ENCODE results near the gene RTN3. TPM values are rescaled to one million over a fixed set of nuclear protein-coding genes. Genes with fewer than 3 reads are reported as not detected.

Gene RTN3
- total RNA-seq, 1 donor from 2014 or later = 279 TPM

- Histone ChIP-seq H3K4me2 (peak overlapping the region; percentile 92), H3K9me3 (ENCODE audit: low read depth) (no peaks in the 10 kb centered on the region), H3K9ac (no peak overlapping the region), H3F3A (ENCODE audit: low read depth) (peaks cover 96% of the 10 kb centered on the region), H2AFZ (replicated peaks) (no peak overlapping the region), H3K4me3 (peak overlapping the region; percentile 62), H3K4me1 (peaks cover 41% of the 10 kb centered on the region), H4K20me1 (ENCODE audit: low read depth) (peaks cover 94% of the 10 kb centered on the region), H3K27ac (peak overlapping the region; percentile 85), H3K79me2 (ENCODE audit: low read depth) (peaks cover 87% of the 10 kb centered on the region), H3K27me3 (no peaks in the 10 kb centered on the region), H3K36me3 (peaks cover 7% of the 10 kb centered on the region)
- peaks cover 43% of the 10 kb centered on the region for H3K4me1 Mint-ChIP-seq
- peaks cover 15% of the 10 kb centered on the region for H3K36me3 Mint-ChIP-seq
- peak overlapping the region; percentile 82 for H3K4me3 Mint-ChIP-seq
- DNase-seq (ENCODE audit: low spot score) = peak; percentile 90
- no peaks in the 10 kb centered on the region for H3K9me3 Mint-ChIP-seq
- TF ChIP-seq EZH2 (IDR thresholded peaks at IDR 0.05) (peak; percentile 19), CTCF (IDR thresholded peaks at IDR 0.05) (no peak), EZH2phosphoT487 (IDR thresholded peaks at IDR 0.05) (no peak)
- H3K27ac Mint-ChIP-seq = peak overlapping the region; percentile 65
- H3K27me3 Mint-ChIP-seq (ENCODE audit: insufficient read depth, low read depth) = peaks cover 18% of the 10 kb centered on the region
Measured at GRCh38 chr11:63761931-63762653, 80.8 kb downstream of the RTN3 start.

- DNase-seq (ENCODE audit: low spot score) = peak; percentile 90
- H3K9me3 ChIP-seq (ENCODE audit: low read depth) = no peaks in the 10 kb centered on the region
- TF ChIP-seq EZH2phosphoT487 (IDR thresholded peaks at IDR 0.05) (no peak), EZH2 (IDR thresholded peaks at IDR 0.05) (no peak)
- H3K36me3 ChIP-seq = peaks cover 7% of the 10 kb centered on the region
- Mint-ChIP-seq H3K27me3 (ENCODE audit: insufficient read depth, low read depth) (peaks cover 22% of the 10 kb centered on the region), H3K27ac (no peak overlapping the region), H3K36me3 (peaks cover 19% of the 10 kb centered on the region), H3K9me3 (no peaks in the 10 kb centered on the region), H3K4me3 (peak overlapping the region; percentile 82), H3K4me1 (peaks cover 49% of the 10 kb centered on the region)
- H3F3A ChIP-seq (ENCODE audit: low read depth) = peaks cover 96% of the 10 kb centered on the region
- H2AFZ ChIP-seq (replicated peaks) = no peak overlapping the region
- H3K4me1 ChIP-seq = peaks cover 42% of the 10 kb centered on the region
- H3K9ac ChIP-seq = peak overlapping the region; percentile 36
- H3K4me2 ChIP-seq = peak overlapping the region; percentile 92
- H3K27me3 ChIP-seq = no peaks in the 10 kb centered on the region
- peak overlapping the region; percentile 62 for H3K4me3 ChIP-seq
- H3K79me2 ChIP-seq (ENCODE audit: low read depth) = peaks cover 95% of the 10 kb centered on the region
- peak overlapping the region; percentile 85 for H3K27ac ChIP-seq
- H4K20me1 ChIP-seq (ENCODE audit: low read depth) = peaks cover 98% of the 10 kb centered on the region
Measured at GRCh38 chr11:63762654-63763495, 81.6 kb downstream of the RTN3 start.

- peaks cover 49% of the 10 kb centered on the region for H3K4me1 Mint-ChIP-seq
- no peak overlapping the region for H3K9ac ChIP-seq
Measured at GRCh38 chr11:63763496-63764339, 82.4 kb downstream of the RTN3 start.

More at GRCh38 chr11:63763496-63764339, 82.4 kb downstream of the RTN3 start:
- Mint-ChIP-seq H3K27ac (no peak overlapping the region), H3K36me3 (peaks cover 12% of the 10 kb centered on the region), H3K4me3 (peak overlapping the region; percentile 70), H3K9me3 (no peaks in the 10 kb centered on the region), H3K27me3 (ENCODE audit: insufficient read depth, low read depth) (peaks cover 23% of the 10 kb centered on the region)
- Histone ChIP-seq H3K4me1 (peaks cover 42% of the 10 kb centered on the region), H3K79me2 (ENCODE audit: low read depth) (peaks cover 91% of the 10 kb centered on the region), H3K4me3 (peak overlapping the region; percentile 62), H3F3A (ENCODE audit: low read depth) (peaks cover 89% of the 10 kb centered on the region), H3K4me2 (peak overlapping the region; percentile 92), H3K27ac (peak overlapping the region; percentile 85), H3K27me3 (no peaks in the 10 kb centered on the region), H3K36me3 (peaks cover 7% of the 10 kb centered on the region), H3K9me3 (ENCODE audit: low read depth) (no peaks in the 10 kb centered on the region), H2AFZ (replicated peaks) (no peak overlapping the region), H4K20me1 (ENCODE audit: low read depth) (peaks cover 90% of the 10 kb centered on the region)
- TF ChIP-seq CTCF (IDR thresholded peaks at IDR 0.05) (no peak), EZH2 (IDR thresholded peaks at IDR 0.05) (no peak), EZH2phosphoT487 (IDR thresholded peaks at IDR 0.05) (no peak)
- peak; percentile 83 for DNase-seq (ENCODE audit: low spot score)

Measured in neural progenitor cell (in vitro differentiated cells).